HG03039 (cell line): ENCODE results near the gene VSTM4.

Source experiments
- ATAC-seq: cut with Tn5 transposase; IDR thresholded peaks from one replicate; pipeline ENCODE4 v1.9.1; 2021; ENCODE audit warnings: mild to moderate bottlenecking, moderate library complexity; ENCODE audit not compliant: unreplicated experiment

VSTM4 gene

GRCh38 chr10:49094646-49095045 is 20.7 kb downstream of the VSTM4 start:
- no peak for ATAC-seq

- ATAC-seq, result no peak
These were observed 21.4 kb downstream of the VSTM4 start for GRCh38 chr10:49093922-49094321.

- no peak for ATAC-seq
These were observed 22.8 kb downstream of the VSTM4 start for GRCh38 chr10:49092477-49092876.

GRCh38 chr10:49091450-49092210 is 23.7 kb downstream of the VSTM4 start:
- ATAC-seq, result no peak

GRCh38 chr10:49090696-49091380 is 24.5 kb downstream of the VSTM4 start:
- ATAC-seq, result no peak

GRCh38 chr10:49090189-49090575 is 25.1 kb downstream of the VSTM4 start:
- ATAC-seq, result no peak

GRCh38 chr10:49089557-49090188 is 25.6 kb downstream of the VSTM4 start:
- no peak for ATAC-seq

- no peak for ATAC-seq
These were observed 26.2 kb downstream of the VSTM4 start for GRCh38 chr10:49089152-49089551.

GRCh38 chr10:49086889-49087288 is 28.4 kb downstream of the VSTM4 start:
- ATAC-seq, result no peak

- ATAC-seq, result no peak
These were observed 32.1 kb downstream of the VSTM4 start for GRCh38 chr10:49083261-49083660.

- no peak for ATAC-seq
These were observed 32.6 kb downstream of the VSTM4 start for GRCh38 chr10:49082766-49083165.

- ATAC-seq, result no peak
These were observed 33.6 kb downstream of the VSTM4 start for GRCh38 chr10:49081547-49082275.

- no peak for ATAC-seq
These were observed 34.4 kb downstream of the VSTM4 start for GRCh38 chr10:49080965-49081364.

GRCh38 chr10:49080071-49080470 is 35.3 kb downstream of the VSTM4 start:
- ATAC-seq, result no peak

GRCh38 chr10:49079499-49079898 is 35.8 kb downstream of the VSTM4 start:
- ATAC-seq, result no peak

- ATAC-seq, result no peak
These were observed 36.2 kb downstream of the VSTM4 start for GRCh38 chr10:49079072-49079471.

GRCh38 chr10:49078433-49078832 is 36.9 kb downstream of the VSTM4 start:
- no peak for ATAC-seq

GRCh38 chr10:49076741-49077521 is 38.4 kb downstream of the VSTM4 start:
- ATAC-seq, result no peak

GRCh38 chr10:49076319-49076718 is 39.0 kb downstream of the VSTM4 start:
- no peak for ATAC-seq

GRCh38 chr10:49075743-49076142 is 39.6 kb downstream of the VSTM4 start:
- ATAC-seq, result no peak
